NOMO-1 (cell line): ENCODE measurements around the gene NDUFS7.

ENCODE experiments used
- DNase-seq, 2 experiments: peaks; one replicate each; lab custom pipeline; 2025; ENCODE audit not compliant: unreplicated experiment in 2 of 2; lab: John Stamatoyannopoulos, UW

Gene NDUFS7

DNA sequence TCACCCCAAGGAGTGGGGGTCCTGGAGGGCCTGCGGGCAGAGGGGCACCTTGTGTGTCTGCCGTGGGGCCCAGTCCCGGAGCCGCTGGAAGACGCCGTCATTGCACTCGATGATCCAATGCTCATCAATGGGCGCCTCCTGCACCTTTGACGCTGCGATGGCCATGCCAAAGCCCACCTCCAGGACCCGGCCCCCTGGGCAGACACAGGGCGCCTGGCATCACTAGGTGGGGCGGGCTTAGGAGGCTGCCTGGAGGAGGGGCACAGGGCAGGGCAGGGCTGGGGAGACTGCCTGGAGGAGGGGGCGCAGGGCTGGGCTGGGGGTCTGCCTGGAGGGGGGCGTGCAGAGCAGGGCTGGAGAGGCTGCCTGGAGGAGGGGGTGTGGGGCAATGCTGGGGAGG lies 16.0 kb downstream of the NDUFS7 start:
- no peak for DNase-seq

DNA sequence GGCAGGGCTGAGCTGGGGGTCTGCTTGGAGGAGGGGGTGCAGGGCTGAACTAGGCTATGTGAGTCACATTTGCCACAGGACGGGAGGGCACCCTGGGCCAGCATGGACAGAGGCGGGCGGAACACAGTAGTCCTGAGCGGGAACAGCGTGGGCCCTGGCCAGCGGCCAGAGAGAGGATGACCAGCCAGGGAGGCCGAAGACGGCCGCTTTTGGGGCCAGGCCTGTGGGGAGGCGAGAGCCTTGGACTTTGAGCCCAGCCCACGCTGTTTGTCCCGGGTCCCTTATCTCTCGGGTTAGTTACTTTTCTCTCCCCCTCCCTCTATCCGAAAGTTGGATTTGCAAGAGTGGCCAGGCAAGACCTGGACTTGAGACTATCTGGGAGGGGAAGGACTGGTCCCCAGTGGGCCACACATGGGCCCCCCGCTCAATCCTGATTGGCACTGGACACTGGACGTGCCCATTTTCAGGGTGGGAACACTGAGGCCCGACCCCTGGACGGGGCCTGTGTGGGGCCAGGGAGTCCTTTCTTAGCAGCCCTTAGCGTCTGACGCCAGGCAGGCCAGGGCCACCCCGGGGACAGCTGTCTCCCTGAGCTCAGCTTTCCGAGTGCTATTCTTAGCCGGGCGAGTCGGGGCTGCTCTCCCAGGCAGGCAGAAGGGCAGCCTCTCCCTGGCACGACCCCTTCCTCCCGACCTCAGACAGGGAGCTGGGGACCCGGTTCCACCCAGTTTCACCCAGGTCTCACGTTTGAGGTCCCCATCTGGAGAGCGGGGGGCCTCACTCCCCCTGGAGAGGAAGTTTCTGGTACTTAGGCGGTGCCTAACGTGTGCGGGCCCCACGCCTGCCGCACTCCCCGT lies 16.8 kb downstream of the NDUFS7 start:
- peak in 1 of 2 experiments; percentile 11 for DNase-seq

DNA sequence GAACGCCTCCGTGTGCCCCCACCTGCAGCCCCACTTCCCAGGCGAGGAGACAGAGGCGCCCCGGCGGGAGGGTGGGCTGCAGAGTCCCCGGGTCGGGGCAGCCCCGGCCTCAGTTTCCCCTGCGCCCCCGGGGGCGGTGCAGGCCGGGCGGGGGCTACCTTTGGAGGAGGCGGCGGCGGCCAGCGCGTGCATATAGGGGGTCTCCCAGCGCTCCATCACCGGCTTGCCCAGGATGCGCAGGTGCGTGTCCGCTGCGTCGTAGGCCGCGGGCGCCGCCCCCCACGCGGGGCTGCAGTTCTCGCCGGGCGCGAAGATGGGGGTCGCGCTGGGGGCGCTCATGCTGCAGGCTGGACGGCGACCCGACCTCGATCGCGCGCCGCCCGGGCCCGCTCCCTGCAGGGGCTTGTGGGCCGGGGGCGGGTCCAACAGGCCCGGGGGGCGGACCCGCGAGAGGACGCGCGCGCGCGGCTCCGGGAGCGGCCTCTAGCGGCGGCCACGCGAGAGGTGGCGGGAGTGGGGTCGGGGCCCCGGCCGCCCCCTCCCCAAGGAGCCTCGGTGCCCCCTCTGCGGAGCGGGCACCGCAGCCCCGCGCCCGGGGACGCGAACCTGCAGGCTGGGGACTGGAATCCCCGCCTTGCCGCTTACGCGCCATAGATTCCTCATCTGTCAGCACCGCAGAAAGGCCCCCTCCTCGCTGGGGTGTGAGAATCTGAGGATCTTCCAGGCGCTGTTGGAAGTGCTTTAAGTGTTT lies 17.6 kb downstream of the NDUFS7 start, which contains the start of gene GAMT:
Gene GAMT (minus strand): TSS at position 405 of the 751 bp plus-strand sequence. CDS start 66 bp downstream, at position 339.
- peak; percentile 48 to 52 for DNase-seq

DNA sequence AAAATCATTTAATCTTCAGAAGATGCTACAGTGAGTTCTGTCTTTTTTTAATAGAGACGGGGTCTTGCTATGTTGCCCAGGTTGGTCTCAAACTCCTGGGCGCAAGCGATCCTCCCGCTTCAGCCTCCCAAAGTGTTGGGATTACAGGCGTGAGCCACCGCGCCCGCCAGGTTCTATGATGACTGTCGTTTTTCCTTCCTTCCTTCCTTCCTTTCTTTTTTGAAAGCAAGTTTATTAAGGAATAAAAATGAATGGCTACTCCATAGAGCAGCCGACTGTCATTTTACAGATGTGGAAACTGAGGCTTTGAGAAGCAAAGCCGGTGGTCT lies 18.1 kb downstream of the NDUFS7 start:
- DNase-seq = no peak

DNA sequence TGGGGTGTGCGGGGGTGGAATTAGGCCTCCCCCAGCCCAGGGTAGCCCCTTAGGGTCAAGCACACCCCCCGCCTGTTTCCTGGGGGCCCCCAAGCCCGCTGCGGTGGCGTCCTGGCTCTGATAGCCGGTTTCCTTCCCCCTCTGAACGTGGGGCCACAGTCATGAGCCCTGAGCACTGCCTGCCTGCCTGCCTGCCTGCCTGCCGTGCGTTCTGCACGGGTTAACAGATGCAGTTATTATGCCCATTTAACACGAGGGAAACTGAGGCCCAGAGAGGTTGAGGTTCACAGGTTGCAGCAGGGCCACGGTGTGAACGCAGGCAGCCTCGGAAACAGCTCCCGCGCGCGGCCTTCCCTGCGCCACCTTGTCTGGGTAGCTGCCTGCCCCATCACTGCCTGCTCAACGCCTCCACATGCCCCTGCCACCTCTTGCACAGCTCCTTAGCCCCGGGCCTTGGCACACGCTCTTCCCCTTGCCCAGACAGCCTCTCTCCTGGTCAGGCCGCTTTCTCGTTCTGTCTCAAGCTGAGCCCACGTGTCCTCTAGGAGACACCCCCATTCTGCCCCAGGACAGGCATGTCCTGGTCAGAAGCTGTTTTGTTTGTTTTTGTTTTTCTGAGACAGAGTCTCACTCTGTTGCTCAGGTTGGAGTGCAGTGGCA lies 18.8 kb downstream of the NDUFS7 start:
- no peak for DNase-seq

DNA sequence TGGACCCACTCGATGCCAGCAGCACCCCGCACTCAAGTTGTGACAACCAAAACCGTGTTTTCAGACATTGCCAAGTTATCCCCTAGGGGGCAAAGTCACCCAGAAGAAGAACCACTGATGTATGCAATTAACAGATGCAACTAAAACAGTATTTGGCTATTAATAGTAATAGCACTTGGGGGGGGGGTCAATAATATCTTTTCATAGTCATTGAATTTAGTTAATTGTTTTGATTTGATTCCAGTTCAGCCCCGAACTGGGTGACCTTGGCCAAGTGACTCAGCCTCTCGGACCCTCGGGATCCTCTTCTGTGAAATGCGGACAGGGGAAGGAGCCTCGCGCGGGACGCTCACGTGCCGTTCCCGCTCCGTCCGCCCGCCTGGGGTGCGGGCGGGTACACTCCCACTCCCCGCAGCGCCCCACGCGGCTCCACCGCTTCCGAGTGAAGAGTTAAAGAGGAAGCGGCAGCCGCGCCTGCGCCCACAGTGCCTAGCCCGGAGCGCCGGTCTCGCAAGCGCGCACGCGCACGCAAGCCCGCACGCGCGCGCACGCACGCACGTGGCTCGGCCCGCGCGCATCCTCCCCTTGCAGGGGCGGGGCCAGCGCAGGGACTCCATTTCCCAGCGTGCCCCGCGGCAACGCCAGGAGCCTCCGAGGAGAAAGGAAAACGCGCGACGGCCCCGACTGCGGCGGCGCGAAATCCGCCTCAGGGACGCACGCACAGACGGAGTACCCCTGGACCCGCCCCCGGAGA lies 23.2 kb downstream of the NDUFS7 start:
- DNase-seq = peak; percentile 94 to 96

DNA sequence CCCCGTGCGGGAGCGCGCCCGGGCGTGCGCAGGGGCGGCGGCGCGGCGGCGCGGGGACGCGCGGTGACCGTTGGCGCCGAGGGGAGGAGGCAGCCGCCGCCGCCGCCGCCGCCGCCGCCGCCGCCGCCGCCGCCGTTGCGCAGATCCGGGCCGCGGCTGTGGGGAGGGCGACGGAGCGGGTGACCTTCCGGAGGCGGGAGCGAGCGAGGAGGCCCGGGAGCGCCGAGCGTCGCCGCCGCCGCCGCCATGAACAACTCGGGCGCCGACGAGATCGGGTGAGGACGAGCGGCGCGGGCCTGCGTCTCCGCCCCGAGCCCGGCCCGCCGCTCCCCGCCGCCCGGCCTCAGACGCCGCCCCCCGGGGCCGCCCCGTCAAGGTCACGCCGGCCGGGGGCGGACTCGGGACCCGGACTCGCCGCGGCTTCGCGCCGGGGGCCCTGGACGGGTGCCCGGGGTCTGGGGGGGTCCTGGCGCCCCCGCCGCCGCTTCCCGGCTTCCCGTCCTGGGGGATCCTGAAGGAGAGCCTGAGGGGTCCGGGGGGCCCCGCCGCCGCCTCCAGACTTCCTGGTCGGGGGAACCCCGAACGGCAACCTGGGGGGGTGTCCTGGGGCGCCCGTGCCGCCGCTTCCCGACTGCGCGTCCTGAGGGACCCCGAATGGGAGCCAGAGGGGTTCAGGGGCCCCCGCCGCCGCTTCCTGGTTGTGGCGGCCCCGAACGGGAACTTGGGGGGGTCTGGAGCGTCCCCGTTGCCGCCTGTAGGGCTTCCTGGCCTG lies 24.0 kb downstream of the NDUFS7 start, which contains the start of gene DAZAP1:
Gene DAZAP1 (plus strand): TSS at position 59 of the 772 bp plus-strand sequence. CDS start 188 bp downstream, at position 247.
- no peak for DNase-seq

DNA sequence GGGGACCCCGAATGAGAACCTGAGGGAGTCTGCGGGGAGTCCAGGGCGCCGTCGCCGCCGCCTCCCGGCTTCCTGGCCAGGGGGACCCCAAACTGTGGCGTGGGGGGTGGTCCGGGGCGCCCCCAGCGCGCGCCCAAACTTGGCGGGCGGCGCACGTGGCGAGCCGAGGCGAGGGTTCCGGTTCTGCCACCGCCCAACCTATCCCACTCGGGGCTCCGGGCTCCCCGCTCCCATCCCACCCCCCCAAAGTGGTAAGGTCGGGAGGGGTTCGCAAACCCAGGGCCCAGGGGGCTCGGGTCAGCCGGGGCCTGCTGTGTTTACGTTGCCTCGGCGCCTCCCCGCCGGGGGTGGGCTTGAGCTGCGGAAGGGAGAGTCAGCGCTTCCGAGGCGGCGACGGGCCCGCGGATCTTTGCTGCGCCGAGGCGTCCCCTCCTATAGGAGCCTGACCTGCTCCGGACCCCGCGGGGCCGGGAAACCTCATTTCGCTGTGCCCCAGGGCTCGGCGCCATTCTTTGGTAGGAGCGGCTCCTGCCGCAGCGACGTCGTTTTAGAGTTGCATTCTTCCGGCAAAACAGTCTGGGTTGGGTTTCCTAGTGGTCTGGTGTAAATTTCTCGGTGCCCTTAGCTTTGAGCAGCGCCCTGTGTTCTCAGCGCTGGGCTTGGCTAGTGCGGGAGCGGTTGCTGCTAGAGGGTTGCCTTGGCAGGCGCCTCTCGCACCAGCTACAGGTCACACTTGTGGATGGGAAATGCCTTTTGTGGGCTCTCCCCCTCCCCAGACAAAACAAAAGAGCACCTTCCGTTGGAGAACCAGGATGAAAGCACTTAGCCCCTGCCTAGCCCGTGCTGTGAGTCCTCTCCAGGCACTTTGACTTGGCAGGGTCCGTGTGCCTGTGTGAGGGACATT lies 24.8 kb downstream of the NDUFS7 start:
- DNase-seq = peak; percentile 27 to 30

DNA sequence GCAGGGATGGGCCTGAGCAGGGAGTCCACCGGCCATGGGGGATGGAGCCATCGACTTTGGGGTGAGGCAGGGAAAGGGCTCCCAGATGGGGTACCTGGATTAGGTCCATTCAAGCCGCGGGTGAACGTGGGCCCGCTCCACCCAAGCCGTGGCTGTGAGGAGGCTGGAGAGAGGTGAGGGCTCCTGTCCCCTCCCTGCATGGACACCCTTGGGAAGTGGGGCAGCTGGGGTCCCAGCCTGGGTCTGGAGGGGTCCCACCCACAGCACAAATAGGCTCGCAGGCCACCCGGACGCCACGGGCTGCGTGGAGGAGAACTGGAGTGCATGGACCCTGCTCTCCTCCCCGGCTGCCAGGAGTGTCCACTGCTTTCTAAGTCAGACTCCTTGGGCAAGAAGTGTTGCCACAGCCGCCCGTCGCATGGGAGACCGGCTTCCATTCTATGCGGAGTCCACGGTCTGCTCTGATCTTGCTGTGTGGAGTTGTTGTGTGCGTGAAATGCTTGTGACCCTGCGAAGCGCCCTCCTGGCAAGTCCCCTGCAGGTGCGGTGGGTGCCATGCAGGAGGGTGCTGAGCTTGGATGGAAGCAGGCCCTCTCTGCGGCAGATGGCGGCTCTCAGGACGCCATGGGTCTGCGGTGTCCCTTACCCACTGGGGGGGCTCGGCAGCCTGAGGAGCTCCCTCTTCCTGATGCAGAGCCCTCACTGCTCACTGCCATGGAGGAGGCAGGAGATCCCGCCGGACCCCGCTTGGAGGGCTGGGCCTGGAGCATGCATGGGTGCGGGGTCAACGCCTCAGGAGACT lies 25.7 kb downstream of the NDUFS7 start:
- DNase-seq = no peak

DNA sequence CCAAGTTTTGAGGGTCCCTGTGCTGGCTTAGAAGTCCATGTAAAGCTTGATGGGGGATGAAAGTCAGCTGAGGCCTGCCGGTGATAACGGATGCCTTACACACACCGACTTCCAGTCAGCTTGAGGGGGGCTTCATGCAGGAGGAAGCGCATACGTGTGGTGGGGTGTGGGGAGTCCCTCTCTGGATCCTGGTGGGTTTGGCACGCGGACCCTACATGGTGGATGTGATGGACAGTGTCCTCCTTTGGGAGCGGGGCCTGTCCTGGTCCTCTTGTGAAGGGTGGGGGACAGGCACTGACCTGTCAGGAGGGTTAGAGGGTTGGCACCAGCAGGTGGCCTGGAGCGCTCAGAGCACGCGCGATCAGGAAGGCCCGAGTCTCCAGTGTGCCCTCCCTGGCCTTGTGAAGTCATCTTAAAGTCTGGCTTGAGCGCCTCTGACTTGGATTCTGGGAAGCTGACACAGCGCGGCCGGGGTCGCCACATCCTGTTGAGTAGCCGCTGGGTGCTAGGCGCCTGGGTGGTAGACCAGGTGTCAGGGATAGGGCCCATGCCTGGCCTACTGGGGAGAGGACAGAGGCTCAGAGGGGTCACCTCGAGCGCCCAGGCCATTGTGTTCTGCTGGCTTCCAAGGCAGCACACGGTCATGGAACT lies 26.6 kb downstream of the NDUFS7 start:
- DNase-seq = no peak

DNA sequence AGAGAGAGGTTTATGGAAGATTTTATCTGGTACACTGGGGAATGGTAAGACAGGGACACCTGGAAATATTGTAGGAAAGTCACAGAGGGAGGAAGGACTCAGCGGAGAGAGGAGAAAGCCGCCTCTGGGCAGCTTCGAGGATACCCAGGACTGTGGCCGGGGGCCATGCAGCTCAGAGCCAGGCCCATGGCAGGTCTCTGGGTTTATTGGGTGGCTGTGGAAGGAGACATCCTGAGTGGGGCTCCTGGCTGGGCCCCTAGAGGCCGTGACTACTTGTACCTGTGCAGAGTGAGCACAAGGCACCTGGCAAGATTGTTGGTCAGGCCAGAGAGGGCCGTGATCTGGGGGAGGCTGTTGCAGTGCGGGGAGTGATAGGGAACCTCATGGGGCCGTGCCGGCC lies 27.1 kb downstream of the NDUFS7 start:
- no peak for DNase-seq

DNA sequence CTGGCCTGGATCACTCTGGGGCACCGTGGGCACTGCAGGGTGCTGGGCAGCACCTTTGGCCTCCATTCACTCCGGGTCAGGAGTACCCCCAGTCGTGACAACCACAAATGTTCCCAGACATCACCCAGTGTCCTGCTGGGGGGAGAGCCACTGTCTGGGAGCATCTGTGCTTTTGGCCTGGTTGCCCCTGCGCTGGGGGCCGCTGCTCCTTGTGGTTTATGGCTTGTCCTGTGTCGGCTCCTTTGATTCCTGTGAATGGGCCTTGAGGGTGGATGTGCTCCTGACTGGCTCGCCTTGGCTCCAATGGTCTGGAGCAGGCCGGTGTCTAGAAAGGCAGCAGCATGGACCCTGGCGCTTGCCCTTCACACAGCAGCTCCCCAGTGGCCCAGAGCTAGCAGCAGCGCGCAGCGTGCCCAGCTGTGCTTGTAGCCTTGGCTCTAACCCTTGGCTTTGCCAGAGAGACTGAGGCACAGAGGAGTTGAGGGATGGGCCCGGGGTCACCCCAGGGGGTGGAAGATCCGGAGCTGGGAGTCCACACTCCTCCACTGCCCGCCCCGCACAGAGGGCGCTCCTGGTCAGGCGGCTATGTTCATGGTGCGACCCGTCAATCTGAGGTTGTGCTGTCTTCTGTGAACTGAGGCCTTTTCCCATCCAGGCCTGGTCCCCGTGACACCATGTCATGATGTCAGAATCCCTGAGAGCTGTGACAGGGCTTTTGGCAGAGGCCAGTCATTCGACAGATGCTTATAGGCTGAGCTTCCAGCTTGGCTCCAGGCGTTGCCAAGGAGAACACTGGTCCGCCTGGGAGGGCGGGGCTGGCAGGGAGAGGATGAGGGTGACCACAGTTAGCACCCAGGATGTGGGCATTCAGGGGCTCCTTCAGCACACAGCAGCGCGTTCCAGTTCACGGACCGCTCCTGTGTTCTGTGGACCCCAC lies 27.8 kb downstream of the NDUFS7 start:
- DNase-seq = no peak

DNA sequence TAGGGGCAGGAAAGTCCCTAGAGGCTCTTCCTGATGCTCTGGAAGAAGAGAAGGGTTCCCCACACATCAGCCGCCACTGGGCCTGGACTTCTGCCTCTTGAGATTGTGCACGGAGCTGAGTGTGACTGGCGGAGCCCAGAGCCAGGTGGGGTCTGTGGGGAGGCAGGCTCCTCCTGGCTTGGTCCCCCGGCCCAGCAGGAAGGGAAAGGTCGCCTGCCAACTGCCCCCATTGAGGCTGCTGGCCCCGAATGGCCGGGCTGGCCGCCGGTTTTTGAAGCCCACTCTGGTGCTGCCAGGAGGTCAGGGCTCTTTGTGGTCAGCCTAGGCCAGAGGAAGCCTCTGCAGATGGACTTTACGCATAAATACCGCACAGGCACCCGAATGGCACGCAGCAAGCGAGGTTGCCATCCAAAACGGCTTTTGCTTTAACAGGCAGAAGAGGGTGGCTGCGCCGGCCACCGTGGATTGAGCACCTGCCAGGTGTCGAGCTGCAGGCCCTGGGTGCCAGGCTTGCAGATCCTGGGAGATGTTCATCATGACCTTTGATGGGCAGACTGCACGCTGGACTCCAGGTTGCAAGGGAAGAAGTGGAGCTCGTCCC lies 28.7 kb downstream of the NDUFS7 start:
- no peak for DNase-seq

DNA sequence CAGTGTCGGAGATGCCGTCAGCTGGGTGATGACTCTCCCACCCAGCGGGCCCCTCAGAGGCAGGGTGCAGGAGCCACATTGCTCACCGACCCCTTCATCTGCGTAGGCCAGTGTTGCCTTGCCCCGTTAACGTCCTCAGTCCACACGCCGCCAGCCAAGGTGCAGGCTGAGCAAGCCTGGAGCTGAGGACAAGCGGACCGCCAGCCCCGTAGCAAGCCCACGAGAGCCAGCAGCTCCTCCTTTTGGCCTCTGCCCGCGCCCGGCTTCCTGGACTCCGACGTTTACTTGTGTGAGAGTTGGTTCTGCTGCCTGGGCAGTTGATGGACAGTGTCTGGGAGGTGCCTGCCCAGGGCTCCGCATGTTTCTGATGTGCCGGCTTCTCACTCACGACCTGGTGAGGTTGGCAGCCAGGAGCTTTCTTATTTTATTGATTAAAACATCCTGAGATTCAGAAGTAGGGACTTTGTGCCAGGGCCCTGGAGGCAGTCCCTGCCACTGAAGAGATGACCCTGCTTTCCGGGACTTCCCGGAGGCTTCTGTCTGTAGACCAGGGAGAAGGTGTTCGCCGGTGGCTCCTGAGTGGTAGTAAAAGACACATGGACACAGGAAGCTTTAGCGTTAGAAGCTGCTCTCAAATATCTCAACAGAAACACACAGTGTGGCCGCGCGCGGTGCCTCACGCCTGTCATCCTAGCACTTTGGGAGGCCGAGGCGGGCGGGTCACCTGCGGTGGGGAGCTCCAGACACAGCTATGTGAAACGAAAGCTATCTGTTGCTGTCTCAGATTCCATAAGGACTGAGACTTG lies 29.5 kb downstream of the NDUFS7 start:
- DNase-seq = no peak
